Fibroblast of peridontal ligament (primary cell): ENCODE results near the gene TRMT44.
"Not testable (repeated sequence)": the region's sequence is repeated elsewhere in the genome, so short reads cannot be mapped to it uniquely, and the experiment has no call there.

ENCODE experiments used
- DNase-seq: peaks from one replicate; pipeline ENCODE4 v3.0.0-alpha.2; 2010; ENCODE audit errors: extremely low read depth

TRMT44 gene

GRCh38 chr4:8469550-8469949 lies 29.0 kb downstream of the TRMT44 start:
- no peak for DNase-seq

DNA sequence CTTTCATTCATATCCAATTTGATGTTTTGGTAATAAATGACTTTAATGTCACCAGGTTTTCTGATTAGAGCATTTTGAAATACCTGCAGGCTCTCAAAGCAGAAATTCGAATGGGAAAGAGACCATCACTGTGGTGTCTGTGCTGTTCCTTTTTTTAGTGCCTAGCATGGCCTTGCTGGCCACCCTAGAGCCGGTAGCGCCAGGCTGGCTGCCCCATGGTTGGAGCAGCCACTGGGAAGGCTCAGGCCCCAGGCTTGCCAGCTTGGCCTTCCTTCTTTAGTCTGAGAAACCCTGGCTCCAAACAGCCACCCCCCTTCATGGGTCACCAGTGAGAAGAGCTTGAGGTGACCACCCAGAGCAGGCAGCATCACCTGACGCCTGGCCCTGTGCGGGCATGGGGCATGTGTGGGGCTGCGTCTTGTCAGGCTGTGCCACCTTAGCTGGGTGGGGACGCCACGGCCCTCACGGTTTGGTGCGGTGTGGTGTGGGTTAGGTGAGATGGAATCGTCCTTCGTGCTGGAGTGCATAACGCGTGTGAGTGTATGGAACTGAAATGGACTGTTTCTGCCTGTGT lies 30.0 kb downstream of the TRMT44 start:
- DNase-seq: no peak

DNA sequence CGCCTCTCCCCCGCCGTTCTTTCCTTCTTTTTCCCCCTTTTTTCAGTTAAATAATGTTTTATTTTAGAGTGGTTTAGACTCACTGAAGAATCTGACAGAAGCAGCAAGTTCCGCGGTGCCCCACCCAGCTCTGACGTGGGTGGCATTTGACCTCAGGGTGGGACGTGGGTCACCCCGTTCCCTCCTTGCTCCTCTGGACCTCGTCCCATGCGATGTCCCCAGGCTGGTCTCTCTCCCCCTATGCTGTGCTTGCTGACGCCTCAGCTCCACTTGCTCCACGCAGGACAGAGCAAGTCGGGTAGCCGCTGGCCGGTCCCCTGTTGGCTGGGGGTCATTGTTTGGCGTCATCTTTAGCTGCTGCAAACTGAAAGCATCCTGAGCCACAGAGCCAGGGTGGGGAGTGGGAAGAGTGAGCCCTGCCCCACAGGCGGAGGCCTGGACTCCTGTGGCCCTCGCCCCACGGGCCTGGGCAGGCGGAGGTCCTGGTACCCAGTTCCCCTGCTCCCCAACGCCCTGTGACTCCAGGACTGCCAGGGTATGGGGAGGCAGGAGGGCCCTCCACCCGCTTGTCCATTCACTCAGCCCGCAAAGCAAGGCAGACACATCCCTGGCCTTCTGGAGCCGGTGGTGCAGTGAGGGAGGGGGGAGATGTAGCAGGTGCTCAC lies 30.8 kb downstream of the TRMT44 start:
- DNase-seq: no peak

DNA sequence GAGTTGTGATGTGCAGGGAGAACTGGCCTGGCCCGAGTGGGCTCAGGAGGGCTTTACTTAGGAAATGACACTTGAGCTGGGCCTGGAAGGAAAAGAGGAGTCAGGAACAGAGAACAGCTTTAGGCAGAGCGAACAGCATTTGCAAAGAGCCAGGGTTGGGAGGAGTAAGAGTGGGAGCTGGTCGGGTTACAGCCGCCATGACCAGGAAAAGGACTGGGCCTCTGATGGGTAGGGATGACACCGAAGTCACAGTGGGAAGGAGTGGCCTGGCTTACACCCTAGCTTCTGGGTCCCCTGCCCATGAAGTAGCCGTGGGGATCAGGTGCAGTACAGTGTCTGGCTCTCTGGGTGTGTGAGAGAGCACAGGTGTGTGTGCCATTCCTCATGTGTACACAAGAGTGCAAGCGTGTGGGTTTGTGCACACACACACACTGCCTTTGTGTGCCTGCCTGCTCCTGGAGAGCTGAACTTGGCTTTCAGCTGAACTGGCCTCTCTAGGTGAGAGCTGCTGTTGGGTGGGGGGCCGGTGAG lies 31.6 kb downstream of the TRMT44 start:
- DNase-seq: no peak

GRCh38 chr4:8472689-8473197 lies 32.2 kb downstream of the TRMT44 start:
- peak; percentile 95 for DNase-seq

DNA sequence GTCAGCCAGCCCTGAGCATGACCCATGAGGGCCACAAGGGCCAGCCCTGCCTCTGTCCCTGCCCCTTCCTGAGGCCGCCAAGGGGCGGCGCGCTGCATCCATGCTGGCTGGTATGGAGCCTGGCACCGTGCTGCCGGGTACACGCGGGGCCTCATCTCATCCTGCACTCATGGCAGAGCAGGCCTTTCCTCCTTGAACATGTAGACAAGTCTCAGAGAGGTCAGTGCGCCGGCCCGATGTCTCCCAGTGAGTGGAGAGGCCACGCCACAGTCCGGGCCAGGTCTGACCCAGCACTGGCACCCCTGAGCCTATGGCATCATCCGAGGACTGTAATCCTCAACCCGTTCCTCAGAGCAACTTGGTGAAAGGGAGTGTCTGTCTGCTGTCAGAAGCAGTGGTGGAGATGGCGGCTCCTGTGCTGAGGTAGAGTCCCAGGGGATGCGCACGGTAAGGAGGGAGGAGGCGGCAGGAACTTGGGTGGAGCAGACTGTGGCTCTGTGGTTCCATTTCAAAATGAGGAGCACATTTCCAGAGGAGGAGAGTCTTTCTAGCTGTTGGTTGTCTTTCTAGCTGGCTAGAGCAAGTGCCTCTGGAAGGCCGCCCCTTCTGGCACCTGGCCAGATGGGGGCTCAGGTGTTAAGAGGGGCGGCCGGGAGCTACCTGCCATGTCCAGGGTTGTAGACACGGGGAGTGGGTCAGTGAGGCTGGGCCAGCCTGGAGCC lies 32.8 kb downstream of the TRMT44 start:
- DNase-seq: no peak

GRCh38 chr4:8473920-8474590 lies 33.5 kb downstream of the TRMT44 start:
- no peak for DNase-seq

GRCh38 chr4:8474856-8475255 lies 34.3 kb downstream of the TRMT44 start:
- DNase-seq: no peak

DNA sequence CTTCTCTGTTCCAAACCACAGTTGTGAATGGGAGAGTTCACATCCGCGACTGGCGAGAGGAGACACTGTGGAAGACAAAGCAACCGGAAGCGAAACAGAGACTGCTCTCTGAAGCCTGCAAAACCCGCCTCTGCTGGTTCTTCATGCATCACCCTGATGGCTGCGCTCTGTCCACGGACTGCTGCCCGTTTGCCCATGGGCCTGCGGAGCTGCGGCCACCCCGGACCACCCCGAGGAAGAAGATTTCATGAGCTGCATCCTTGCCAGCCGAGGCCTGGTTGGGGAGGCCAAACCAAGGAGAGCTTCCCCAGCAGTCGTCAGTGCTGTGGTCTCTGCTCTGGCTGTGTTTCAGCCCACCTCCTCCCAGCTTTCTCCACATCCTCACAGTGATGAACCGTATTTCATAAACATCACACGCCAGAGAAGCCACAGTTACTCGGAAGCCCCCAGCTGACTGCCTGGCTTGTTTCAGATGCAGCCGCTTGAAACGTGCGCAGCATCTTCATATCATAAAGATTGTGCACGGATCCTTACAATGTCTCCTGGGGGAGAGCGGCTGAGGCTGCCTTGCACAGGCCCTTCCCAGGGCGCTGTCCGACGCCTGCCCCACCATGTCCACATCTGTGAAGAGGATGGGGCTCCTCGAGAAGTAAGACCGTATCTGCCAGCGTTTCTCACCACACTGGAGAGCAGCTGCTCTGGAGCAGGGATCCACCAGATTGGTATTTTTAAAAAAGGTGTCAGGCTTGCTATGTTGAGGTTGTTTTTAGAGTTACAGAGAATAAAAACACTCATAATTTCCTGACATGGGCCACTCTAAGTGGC lies 35.4 kb downstream of the TRMT44 start:
- no peak for DNase-seq

DNA sequence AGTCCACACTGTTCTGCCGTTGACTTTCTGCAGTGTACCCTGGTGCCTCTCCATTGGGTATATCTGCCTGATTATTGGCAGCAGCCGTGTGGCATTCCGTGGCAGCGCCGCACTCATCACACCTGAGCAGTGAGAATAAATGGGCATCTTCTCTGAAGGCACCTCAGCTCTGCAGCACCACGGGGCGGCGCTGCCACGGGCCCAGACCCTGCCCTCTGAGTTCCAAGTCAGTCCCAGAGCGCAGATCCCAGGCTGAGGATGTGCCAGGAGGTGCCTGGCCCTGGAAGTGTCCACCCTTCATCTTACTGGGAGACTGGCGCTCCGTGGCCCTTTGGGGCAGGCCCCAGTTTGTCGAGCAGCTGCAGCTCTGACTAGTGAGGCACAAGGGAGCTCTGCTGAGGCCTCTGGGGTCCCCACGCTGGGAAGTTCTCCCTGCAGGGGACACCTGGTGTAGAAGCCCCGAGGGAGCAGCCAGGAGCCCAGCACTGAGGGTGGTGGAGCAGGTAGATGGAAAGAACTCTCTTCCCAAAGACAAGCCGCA lies 36.6 kb downstream of the TRMT44 start:
- DNase-seq: no peak

DNA sequence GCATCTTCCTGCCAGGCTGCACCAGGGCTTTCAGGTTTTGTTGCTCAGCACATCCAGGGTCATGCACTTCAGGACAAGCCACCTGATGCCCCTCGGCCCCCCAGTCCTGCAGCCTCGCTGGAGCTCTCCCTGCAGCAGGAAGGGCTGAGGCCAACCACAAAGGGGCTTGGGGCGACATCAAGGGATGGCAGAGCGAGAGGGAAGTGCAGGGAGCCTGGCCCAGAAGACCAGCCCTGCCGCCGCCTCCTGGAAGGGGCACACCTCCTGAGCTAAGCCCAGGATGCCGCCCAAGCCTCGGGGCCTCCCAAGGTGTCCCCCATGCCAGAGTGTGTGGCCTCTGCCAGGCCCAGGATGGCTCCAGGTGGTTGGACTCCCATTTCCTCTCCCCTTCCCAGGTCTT lies 37.1 kb downstream of the TRMT44 start:
- DNase-seq: no peak

DNA sequence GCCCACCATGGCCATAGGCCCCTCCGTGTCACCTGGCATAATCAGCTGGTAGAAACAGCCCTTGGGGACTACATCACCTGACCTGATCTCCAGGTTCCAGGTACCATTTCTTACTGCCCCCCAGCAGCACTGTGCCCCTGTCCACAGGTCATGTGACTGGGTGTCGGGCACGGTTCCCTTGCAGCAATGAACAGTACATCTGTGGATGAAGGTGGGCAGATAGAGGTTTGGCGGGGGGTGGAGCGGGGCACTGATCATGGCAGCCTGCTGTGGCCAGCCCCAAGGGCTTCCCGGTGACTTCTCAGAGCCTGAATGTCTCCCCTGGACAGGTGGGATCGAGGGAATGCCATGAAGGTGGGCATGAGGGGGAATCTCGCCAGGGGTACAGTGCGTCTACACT lies 37.8 kb downstream of the TRMT44 start:
- no peak for DNase-seq

DNA sequence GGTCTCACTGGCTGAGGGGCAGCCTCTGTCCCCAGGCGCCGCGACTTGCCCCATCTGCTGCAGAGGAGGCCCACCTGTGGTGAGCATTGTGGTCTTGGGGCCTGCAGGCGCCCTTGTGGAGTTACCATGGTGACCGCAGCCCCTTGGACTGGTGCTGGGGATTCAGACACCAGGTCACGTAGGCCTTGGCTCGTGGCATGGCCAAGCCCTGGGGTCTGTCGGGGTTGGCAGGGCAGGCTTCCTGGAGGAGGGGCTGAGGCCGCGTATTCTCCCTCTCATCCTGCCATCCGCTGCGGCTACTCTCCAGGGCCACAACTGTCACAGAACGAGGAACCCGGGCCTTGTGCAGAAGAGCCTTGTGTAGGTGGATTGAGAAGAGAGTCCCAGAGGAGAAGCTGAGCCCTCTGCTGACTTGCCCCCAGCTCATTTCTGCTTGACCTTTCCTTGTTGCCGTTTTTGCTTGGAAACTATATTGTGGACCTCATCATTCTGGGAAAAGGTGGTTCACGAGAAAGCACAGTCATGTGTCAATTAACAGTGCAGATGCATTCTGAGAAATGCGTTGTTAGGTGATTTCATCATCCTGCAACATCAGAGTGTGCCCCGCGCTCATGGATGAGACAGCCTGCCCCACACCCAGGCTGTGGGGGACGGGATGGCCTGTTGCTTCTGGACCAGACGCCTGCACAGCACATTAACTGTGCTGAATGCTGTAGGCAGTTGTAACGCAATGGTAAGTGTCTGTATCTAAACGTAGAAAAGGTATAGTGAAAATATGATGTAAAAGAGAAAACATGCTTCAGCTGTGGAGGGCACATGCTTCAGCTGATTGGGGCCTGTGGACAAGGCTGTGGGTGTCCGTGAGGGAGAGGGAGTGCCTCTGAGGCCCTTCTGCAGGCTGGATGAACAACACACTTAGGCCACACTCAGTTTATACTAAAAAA lies 38.5 kb downstream of the TRMT44 start:
- DNase-seq: no peak

DNA sequence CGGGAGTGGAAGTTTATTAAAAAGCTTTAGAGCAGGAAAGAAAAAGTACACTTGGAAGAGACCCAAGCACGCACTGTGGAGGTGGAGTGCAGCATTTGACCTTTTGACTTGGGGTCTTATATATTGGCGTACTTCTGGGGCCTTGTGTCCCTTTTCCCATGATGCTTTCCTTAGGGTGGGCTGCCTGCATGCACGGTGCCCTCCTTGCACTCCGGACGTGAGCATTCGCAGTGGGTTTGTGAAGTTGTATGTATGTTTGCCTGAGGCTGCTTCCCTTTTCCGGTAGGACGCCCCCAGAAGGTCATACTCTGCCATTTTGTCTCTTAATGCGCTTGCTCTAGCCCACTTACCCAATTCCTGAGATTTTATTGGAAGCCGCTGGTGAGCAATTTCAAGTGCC lies 39.6 kb downstream of the TRMT44 start:
- DNase-seq: no peak

DNA sequence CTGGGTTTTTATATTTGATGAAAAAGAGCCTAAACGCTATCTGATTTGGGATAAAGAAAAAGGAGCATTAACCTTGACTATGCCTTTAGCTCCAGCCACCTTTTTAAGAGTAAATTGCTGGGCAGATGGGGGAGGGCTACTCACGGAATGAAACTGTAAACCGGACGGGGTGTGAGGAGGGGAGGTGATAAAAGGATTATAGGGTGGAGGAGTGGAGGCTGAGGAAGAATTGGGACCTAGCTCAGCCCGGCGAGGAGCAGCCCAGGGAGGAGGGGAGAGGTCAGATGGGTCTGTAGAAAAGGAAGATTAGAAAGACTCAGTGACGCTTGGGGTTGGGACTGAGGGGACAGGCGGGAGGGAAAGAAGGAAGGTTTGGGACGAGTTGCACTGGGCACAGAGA lies 46.1 kb downstream of the TRMT44 start:
- DNase-seq: not testable (repeated sequence)

DNA sequence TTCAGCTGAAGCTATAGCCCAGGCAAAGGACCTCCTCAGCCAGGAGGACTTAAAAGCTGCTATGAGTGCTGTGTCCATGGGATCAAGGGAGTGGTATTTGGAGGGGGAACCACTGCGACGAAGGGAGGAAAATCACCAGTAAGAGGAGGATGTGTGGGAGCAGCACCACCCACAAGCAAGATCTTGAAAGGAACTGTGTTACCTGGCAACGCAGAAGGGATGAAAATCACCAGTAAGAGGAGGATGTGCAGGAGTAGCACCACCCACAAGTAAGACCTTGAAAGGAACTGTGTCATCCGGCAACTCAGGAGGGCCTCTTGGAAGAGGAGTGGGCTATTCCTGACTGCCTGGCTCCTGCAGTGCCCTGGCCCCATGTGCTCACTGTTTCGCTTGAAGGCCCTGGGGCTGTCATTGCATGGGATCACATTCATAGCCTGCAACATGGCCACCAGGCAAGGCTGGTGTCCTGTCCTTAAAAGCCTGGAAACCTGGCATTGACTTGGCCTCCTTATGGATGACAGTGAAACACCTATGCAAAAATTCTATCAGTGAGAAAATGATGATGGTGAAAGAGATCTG lies 48.3 kb downstream of the TRMT44 start:
- DNase-seq: no peak

GRCh38 chr4:8491478-8491877 lies 50.9 kb downstream of the TRMT44 start:
- not testable (repeated sequence) for DNase-seq

GRCh38 chr4:8492174-8492573 lies 51.6 kb downstream of the TRMT44 start:
- no peak for DNase-seq

DNA sequence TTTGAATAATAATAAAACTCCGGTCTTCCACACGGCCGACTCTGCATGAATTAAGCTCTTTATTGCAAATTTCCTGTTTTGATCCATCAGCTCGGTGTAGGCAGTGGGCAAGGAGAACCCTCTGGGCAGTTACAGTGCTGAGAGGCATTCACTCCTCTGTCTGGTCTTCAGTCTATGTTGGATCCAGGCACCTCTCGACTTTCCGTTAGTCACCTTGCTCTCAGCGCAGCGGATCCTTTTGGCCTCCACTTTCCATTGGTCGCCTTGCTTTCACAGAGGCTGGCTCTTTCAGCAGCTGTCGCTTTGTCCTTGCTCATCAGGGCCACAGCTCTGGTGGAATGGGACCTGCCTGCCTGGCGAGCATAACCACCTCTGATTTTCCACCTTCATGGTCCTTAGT lies 52.9 kb downstream of the TRMT44 start:
- DNase-seq: no peak

- no peak for DNase-seq
These were observed 53.6 kb downstream of the TRMT44 start for GRCh38 chr4:8494218-8494617.
